ENCODE data around the gene LSM10.

DNA sequence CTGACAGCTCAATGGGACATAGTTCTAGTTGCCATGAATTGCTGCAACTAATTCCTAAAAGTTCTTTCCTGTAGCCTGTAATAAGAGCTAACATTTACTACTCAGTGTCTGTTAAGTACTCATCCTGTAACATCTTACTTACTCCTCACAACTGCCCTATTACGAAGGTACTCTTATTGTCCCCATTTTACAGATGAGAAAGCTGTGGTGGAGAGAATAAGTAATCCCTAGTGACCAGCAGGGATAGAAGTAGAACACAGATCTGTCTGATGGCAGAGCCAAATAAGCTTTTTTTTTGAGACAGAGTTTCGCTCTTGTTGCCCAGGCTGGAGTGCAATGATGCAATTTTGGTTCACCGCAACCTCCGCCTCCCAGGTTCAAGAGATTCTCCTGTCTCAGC lies 15.0 kb downstream of the LSM10 start:
- TF ChIP-seq CTCF (IDR thresholded peaks at IDR 0.05) (no peak), POLR2A (IDR thresholded peaks at IDR 0.05) (no peak)
